ENCODE results near the gene TMEM17. TPM values are rescaled to one million over a fixed set of nuclear protein-coding genes. Genes with fewer than 3 reads are reported as not detected.

The TMEM17 gene
- total and polyA plus RNA-seq, 2 of the 13 experiments (the other 11 are each of a cell fraction or from before 2014, with no cell fraction given) = 0.22 to 0.50 TPM

GRCh38 chr2:62526531-62527381 is 20.8 kb upstream of the TMEM17 start (continued):
- TF ChIP-seq ZNF609 (CRISPR knock-in tag; IDR thresholded peaks at IDR 0.05; ENCODE audit: borderline replicate concordance) (peak; percentile 94), POLR2G (IDR thresholded peaks at IDR 0.05; ENCODE audit: low read depth, low read length) (0 out of 2 replicates have a peak, but pooled peaks have one; percentile 33), ZNF737 (CRISPR knock-in tag; IDR thresholded peaks at IDR 0.05; ENCODE audit: borderline replicate concordance) (no peak), ZNF567 (CRISPR knock-in tag; IDR thresholded peaks at IDR 0.05; ENCODE audit: borderline replicate concordance) (peak; percentile 96), PRDM15 (CRISPR knock-in tag; IDR thresholded peaks at IDR 0.05) (peak; percentile 87), KDM1A (CRISPR knock-in tag; IDR thresholded peaks at IDR 0.05) (peak; percentile 84), PLSCR1 (CRISPR knock-in tag; IDR thresholded peaks at IDR 0.05; ENCODE audit: borderline replicate concordance) (no peak), MAFK (conservative IDR thresholded peaks at IDR 0.05 in 1 of 2, IDR thresholded peaks at IDR 0.05 in 1 of 2; ENCODE audit: low read length in 2 of 2) (no peak), CREM (IDR thresholded peaks at IDR 0.05) (peak; percentile 81), CREM (CRISPR knock-in tag; IDR thresholded peaks at IDR 0.05) (no peak), RAD21 (CRISPR knock-in tag; IDR thresholded peaks at IDR 0.05) (peak; percentile 56), HOXA3 (CRISPR knock-in tag; IDR thresholded peaks at IDR 0.05) (peak; percentile 94)
- TF ChIP-seq, protein P1, sequence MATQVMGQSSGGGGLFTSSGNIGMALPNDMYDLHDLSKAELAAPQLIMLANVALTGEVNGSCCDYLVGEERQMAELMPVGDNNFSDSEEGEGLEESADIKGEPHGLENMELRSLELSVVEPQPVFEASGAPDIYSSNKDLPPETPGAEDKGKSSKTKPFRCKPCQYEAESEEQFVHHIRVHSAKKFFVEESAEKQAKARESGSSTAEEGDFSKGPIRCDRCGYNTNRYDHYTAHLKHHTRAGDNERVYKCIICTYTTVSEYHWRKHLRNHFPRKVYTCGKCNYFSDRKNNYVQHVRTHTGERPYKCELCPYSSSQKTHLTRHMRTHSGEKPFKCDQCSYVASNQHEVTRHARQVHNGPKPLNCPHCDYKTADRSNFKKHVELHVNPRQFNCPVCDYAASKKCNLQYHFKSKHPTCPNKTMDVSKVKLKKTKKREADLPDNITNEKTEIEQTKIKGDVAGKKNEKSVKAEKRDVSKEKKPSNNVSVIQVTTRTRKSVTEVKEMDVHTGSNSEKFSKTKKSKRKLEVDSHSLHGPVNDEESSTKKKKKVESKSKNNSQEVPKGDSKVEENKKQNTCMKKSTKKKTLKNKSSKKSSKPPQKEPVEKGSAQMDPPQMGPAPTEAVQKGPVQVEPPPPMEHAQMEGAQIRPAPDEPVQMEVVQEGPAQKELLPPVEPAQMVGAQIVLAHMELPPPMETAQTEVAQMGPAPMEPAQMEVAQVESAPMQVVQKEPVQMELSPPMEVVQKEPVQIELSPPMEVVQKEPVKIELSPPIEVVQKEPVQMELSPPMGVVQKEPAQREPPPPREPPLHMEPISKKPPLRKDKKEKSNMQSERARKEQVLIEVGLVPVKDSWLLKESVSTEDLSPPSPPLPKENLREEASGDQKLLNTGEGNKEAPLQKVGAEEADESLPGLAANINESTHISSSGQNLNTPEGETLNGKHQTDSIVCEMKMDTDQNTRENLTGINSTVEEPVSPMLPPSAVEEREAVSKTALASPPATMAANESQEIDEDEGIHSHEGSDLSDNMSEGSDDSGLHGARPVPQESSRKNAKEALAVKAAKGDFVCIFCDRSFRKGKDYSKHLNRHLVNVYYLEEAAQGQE (IDR thresholded peaks at IDR 0.05; ENCODE audit: borderline replicate concordance in 1 of 2, low read depth in 1 of 2, low read length in 2 of 2) = 0 out of 4 replicates have a peak, but pooled peaks of 1 of the 2 experiments have one; percentile 26
